Activated CD4-positive, alpha-beta T cell treated with anti-CD3 and anti-CD28 coated beads, Interleukin-2, amount 50 U/mL, for 4 hours (primary cell): ENCODE measurements around the gene UNC13B.
"Not testable (repeated sequence)": the region's sequence is repeated elsewhere in the genome, so short reads cannot be mapped to it uniquely, and the experiment has no call there.

Experiments
- DNase-seq, 2 experiments: peaks; one replicate each; pipeline ENCODE4 v3.0.0-alpha.2; 2020

The UNC13B gene

DNA sequence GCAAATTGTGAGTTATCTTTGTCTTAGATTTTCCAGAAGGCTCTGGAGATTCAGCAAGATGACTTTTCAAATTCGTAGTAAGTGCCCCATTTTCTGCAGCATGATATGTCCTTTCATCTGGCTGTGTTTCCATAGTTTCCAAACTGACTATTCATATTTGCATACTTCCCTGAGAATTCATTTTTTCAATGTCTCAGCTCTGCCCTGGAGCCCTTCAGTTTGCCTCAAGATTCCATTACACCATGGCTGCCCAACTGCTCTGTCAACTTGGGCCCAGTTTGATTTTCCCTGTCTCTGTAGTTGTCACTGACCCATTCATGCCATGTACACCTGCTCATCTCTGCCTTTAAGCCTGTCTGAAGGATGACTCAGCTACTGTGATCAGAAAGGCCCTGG lies 233.9 kb downstream of the UNC13B start:
- DNase-seq, result no peak

DNA sequence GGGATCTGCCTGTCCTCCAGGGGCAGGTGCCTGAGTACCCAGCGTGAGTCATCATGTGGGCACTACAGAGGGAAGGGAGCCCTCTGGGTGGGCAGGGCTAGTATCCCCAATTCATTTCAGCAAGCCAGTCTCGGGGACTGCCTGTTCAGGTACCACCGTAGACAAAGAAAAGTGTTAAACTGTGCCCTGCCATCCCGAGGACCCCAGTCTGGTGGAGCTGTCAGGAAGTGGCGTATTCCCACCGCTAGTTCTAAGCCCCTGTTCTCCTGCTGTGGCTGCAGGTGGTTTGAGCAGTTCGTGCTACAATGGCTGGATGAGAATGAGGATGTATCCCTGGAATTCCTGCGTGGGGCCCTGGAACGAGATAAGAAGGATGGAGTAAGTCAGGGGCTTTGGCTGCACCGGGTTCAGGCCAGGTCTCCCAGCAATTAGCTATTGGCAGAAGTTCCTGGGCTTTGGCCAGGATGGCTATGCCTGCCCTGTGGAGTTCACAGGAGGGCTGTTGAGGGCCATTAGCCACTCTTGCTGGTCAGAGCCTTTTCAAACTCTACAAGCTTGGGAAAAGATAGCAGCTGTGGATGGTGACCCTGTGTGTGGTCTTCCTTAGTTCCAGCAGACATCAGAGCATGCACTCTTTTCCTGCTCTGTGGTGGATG lies 234.9 kb downstream of the UNC13B start:
- no peak for DNase-seq

DNA sequence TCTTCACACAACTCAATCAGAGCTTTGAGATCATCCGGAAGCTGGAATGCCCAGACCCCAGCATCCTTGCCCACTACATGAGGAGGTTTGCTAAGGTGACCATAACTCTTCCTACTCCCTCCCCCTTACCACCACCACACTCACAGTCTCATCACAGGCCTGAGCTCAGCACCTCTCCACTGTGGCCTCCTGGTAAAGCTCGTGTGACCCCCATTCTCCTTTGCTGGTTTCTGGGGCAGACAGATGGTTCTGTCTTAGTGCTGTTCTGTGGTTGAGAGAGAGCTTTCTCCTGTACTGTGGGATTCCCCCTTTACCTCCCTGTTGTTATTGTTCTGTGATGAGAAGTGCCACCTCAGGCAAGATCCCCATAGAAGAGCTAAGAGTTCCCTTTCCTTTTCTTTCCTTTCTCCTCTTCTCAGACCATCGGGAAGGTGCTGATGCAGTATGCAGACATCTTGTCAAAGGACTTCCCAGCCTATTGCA lies 235.4 kb downstream of the UNC13B start:
- no peak for DNase-seq

DNA sequence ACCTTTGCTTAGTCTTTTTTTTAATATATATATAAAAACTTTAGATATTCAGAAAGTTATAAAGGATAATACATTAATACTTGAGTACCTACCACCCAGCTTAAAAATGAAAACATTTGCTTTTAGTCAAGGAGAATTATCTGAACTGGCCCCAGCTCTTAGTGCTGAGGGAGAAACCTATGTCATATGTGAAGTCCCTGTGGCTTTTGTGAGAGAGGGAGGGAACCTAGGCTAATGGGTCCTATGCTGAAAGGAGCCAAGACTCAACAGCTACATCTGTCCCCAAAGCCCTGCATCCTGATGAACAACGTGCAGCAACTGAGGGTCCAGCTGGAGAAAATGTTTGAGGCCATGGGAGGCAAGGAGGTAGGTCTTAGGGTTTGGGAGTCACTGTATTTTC lies 236.1 kb downstream of the UNC13B start:
- no peak for DNase-seq

DNA sequence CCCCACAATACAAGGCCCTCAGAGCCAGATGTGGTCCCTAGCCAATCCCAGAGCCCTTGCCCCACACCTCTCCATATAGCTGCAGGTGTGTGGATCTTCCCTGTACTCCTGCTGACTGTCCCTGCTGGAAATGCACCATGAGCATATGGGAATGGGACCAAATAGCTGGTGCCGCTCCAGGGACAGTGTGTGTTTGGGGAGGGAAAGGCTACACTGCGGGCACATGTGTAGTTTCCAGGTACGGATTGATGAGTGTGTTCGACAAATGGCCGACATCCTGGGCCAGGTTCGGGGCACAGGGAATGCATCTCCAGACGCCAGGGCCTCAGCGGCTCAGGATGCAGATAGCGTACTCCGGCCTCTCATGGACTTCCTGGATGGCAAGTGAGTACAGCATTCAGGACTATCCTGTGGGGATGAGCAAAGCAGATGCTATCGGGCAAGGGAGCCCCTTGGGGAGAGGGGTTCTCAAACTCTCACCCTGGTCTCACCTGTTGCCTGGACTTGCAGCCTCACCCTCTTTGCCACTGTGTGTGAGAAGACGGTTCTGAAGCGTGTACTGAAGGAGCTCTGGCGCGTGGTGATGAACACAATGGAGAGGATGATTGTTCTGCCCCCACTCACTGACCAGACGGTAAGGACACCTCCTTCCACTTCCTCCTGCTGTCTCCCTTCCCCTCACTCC lies 237.0 kb downstream of the UNC13B start:
- DNase-seq, result no peak

DNA sequence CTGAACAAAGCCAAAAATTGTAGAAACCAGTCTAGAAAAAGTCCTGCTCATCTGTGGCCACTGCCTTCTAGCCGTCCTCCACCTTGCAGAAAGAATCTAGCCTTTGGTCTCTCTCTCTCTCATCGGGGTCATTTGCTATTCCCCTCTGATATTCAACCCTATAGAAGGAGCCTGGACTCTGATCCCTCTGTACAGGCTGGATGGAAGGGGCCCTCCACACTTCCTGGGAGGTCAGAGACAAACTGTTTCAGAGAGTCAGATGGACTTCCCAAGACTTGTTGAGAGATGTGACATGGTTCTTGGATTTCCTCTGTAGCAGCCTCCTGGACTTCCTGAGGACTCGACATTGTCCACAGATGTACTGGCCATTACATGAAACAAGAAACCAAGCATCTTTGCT lies 243.1 kb downstream of the UNC13B start:
- DNase-seq, result no peak

DNA sequence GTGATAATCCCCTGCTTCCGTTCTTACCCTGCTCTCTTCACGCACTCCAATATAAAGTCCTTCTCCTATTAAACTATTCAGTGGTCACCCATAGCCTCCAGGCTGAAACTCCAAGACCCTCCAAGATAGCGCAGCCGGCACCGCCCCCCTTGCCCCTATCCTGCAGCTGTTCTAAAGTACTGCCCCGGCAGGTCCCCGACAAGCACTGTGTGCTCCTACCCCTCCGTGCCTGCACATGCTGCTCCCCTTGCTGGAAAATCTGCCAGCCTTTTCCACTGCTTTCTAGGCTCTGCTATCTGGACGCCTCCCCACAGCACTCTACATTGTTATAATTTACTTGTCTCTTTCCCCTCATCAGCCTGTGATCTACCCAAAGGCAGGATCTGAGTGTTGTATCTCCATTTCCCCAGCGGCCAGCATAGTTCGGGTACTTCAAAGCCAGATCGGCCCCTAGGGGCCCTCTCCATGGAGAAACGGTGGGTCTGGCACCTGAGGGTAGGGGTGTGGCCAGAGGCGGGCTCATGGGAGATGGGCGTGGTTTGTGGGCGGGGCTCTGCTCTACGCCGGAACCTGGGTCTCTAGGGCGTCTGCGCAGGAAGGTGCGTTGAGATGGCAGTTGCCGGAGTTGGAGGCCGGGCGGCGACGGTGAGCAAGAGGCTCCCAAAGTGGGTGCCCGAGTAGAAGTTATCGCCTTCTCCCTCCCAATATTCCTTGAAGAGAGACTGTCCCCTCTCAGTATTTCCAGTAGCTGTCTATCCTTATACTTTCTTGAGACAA lies 244.6 kb downstream of the UNC13B start:
- DNase-seq, result no peak

DNA sequence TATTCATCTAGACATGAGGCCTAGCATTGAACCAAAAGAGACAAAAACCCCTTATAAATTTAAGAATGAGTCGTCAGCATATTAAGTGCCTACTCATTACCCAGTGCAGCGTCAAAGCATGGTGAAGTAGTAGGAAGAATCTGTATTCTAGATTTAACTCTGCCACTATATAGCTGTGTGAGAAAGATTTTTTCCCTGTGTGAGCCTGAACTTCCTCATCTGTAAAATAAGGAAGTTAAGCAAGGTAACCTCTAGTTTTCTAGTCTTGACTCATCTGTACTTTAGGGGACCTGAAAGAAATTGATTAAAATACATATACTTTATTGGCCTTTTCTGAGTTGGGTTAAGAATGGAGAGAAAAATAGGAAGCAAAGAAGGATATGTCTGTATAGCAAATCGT lies 246.0 kb downstream of the UNC13B start:
- DNase-seq, result no peak

DNA sequence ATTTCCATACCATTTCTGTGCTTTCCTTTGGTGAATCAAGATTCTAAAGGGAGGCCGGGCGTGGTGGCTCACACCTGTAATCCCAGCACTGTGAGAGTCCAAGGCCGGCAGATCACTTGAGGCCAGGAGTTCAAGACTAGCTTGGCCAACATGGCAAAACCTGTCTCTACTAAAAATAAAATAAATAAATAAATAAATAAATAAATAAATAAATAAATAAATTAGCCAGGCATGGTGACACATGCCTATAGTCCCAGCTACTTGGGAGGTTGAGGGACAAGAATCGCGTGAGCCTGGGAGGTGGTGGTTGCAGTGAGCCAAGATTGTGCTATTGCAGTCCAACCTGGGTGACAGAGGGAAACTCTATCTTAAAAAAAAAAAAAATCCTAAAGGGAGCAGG lies 247.6 kb downstream of the UNC13B start:
- not testable (repeated sequence) for DNase-seq

DNA sequence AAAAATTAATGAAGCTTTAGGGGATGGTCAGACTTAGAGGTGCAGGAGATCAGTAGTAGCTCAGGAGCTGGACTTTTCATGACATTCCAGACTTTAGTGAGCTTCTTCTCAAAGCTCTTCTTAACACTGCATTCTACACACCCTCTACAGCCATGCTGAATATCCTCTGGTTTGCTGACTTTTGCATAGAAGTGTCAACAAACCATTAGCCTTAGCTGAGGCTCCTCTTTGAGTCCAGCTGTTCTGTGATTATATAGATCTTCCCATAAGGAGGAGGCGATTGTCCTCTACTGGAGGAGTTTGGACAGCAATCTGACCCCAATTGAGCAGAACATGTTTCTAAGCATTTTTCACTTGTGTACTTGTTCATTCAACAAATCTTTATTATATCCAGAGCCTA lies 253.1 kb downstream of the UNC13B start:
- DNase-seq, result no peak

DNA sequence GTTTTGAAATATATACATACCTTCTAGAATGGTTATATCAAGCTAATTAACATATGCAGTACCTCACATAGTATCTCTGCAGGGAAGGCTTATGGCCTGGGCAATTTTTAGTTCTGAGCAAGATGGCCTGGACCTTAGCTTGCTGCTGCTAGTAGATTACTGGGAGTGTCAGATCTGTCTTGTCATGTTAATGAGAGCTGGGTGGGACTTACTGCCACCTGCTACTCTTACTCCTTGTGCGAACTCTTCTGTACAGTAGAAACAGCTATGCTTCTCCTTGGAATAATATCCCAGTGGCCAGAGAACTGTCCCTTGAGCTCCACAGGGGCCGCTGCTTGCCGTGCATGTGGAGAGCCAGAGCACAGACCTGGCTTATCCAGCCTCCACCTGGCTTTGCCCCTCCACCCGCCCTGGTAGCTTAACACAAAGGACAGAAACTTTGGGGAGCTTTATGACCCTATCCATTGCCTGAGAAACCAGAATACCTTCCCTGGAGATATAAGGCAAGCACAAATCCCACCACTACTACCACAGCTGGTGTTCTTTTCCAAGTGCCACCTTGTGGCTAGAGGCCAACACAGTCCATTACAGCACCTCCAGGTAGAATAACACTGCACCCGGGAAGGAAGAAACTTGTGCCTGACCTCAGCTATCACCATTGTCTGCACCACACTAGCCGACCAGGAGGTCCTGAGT lies 253.7 kb downstream of the UNC13B start:
- no peak for DNase-seq

DNA sequence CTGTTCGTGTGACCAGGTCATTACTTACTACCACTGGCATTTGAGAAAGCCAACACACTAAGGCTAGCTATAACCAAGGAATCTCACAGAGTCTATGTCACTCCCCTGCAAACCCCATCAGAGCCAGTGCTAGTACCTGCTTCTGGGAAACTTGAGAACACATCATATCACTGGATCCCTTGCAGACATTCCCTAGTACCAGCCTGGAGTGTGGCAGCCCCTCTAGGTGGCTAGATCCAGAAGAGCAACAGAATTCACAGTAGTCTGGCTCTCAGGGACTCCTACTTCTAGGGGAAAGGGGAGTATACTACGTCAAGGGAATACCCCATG lies 254.3 kb downstream of the UNC13B start:
- DNase-seq, result no peak

DNA sequence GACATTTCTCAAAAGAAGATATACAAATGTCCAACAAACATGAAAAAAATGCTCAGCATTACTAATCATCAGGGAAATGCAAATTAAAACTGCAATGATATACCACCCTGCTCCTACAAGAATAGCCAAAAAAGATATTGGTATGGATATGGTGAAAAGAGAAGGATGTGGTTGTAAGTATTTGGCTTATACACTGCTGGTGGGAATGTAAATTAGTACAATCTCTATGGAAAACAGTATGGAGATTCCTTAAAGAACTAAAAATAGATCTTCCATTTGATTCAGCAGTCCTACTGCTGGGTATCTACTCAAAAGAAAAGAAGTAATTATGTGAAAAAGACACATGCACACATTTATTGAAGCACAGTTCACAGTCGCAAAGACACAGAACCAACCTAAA lies 260.5 kb downstream of the UNC13B start:
- no peak for DNase-seq

DNA sequence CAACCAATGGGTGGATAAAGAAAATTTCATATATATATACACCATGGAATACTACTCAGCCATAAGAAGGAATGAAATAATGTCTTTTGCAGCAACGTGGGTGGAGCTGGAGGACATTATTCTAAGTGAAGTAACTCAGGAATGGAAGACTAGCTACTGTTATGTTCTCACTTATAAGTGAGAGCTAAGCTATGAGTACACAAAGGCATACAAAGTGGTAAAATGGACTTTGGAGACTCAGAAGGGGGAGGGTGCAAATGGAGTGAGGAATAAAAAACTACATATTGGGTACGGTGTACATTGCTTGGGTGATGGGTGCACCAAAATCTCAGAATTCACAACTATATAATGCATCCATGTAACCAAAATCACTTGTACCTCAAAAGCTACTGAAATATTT lies 260.9 kb downstream of the UNC13B start:
- DNase-seq, result no peak

DNA sequence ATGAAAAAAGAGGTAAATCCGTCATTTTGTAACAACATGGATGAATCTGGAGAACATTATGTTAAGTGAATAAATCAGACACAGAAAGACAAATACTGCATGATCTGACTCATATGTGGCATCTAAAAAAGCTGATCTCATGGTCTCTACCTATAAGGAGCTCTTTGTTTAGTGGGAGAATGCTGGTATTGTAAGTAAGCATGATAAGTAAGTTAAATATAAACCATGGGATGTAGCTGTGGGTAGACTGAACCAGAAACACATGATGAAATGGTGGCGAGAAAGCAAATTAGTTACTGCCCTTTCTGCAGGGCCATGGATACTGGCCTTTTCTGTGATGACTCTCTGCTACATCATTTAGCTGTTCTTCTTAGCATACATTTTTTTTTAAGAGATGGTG lies 261.7 kb downstream of the UNC13B start:
- DNase-seq, result no peak

DNA sequence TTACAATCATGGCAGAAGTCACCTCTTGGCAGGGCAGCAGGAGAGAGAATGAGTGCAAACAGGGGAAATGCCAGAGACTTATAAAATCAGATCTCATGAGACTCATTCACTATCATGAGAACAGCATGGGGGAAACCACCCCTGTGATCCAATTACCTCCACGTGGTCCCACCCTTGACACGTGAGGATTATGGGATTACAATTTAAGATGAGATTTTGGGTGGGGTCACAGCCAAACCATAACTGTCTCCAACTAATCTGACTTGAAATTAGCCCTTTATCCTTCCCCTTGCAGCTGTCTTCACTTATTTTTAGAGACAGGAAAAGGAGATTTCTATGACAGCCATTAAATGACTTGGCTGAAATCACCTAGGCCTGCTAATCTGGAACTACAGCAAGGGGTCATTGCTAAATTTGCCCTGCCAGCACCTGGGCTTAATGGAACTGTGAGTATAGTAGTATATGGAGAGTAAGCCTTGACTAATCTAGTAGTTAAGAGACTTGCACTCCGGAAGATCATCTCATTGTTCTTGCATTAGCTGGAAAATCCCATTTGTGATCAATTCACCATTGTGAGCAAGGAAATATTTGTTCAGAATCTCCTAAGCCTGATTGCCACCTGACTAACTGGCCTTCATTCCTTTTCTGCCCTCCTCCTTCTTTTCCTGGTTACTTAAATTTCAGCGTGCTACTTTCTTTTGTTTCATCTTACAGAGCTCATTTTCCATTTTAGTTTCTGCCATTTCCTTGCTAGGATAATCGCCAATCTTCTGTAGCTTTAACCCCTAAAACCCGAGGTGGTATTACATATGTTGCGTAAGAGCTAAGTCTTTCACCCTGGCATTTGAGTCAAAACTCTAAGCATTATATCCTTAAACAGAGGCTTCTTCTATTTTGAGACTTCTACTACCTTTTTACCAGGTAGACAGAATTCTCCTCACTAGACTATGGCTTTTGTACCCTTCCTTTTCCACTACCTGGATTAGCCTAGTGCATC lies 262.8 kb downstream of the UNC13B start:
- DNase-seq, result no peak

DNA sequence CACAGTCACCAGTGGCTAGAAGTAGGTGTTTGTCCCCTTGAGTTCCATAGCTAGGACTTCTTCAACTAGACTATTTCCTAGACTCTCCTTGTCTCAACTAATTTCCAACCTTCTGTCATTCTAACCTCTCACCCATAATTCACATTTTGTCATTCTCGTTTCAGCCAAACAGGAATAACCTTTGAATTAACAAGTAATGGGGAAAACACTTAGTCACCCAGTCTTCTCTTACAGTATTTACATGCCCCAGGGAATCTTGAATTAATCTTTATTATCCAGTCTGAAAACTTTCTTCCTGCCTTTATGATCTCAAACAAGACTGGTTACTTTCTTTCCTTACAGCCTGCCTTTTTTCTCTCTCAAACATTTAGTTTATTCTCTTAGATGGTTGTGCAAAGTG lies 264.8 kb downstream of the UNC13B start:
- no peak for DNase-seq

DNA sequence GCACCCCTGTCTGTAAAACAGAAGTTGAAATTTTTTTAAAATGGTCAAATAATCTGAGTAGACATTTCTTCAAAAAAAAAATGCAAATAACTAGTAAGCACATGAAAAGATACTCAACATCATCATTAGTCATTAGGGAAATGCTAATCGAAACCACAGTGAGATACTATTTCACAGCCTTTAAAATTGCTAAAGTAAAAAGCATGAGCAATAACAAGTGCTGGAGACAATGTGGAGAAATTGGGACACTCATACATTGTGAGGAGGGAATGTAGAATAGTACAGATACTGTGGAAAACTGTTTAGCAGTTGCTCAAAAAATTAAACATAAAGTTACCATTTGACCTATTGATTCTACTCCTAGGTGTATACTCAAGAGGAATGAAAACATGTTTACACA lies 269.7 kb downstream of the UNC13B start:
- DNase-seq, result no peak

DNA sequence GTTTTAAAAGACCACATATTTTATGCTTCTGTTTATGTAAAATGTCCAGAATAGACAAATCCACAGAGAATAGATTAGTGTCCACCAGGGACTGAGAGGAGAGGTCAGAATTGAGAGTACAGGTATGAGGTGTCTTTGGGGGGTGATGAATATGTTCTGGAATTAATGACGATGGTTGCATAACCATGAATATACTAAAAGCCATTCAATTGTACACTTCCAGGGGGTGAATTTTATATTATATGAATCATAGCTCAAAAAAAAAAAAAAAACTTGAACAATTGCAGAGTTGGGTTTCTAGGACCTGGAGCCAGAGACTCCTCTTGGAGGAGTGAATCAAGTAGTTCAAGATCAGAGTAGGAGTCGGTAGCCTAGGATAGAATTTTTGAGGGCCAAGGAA lies 270.3 kb downstream of the UNC13B start:
- no peak for DNase-seq

DNA sequence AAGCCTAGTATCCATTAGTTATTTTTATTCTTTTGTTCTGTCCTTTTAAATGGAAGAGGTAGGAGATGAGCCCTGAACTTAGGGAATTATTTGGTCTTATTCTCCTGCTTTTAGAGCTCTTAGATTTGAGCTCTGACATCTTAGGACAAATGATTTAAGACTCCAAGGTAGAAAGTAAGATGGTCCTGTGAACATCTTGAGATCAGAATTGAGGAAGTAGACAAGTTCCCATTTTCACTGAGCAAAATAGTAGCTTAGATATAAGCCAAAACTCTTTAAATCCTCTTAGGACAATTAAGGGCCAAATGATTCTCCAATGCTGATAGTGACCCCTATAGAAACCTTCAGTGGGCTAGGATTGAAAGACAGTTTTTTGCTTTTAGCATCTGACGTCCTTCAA lies 275.1 kb downstream of the UNC13B start:
- DNase-seq, result no peak

DNA sequence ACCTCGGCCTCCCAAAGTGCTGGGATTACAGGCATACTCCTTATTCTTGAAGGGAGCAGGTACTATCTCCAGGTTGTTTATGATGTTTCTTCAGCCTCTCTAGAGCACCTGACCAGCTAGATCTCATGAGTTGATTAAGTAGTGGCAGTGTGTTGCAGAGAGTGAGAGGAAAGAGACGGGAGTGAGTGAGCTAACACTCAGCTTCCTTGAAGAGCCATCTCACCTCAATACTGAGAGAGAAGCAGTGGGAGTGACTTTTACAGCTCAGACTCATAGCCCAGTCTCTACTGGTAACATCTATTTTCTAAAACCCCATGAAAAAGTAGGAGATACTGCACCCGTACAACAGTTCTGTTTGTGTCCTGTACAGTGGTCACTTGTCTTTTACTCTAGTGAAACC lies 284.2 kb downstream of the UNC13B start:
- DNase-seq, result no peak

DNA sequence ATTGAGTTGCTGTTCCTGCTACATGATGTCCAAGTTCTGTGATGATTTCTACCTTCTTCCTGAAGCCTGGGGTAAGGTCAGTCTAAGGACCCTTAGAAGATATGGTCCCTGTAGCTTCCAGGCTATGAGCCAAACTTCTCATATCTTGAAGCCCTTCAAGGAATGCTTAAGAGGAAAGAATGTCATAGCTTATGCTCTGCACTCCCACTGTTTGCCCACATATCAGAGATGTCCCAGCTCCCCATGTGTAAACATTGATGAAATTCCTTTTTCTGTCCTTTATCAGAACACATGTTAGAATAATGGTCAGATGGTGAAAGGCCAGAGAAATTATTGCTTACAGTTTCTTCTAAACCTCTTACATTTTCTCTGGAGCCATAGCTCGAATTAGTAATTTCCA lies 286.7 kb downstream of the UNC13B start:
- no peak for DNase-seq
